IPS-18a (cell line): Measurements from ENCODE around the gene PSG4.
"Not testable (repeated sequence)": the region's sequence is repeated elsewhere in the genome, so short reads cannot be mapped to it uniquely, and the experiment has no call there.

ENCODE experiments used
- H3K27ac ChIP-seq: one replicate; pipeline ENCODE4 v1.5.1; 2013; ENCODE audit warnings: low read length
- H3K27me3 ChIP-seq: one replicate; pipeline ENCODE4 v1.6.1; 2013; ENCODE audit warnings: mild to moderate bottlenecking, low read length; ENCODE audit not compliant: control insufficient read depth, insufficient read depth
- H3K36me3 ChIP-seq: one replicate; pipeline ENCODE4 v1.6.1; 2013; ENCODE audit warnings: low read depth, low read length; ENCODE audit not compliant: control insufficient read depth
- H3K4me1 ChIP-seq: one replicate; pipeline ENCODE4 v1.6.1; 2013; ENCODE audit warnings: low read depth, low read length; ENCODE audit not compliant: control insufficient read depth
- H3K4me3 ChIP-seq: one replicate; pipeline ENCODE4 v1.5.1; 2013; ENCODE audit warnings: low read length
- H3K9ac ChIP-seq: one replicate; pipeline ENCODE4 v1.6.1; 2013; ENCODE audit warnings: mild to moderate bottlenecking, low read length, moderate library complexity
- H3K9me3 ChIP-seq: one replicate; pipeline ENCODE4 v1.6.1; 2013; ENCODE audit warnings: low read depth, low read length; ENCODE audit not compliant: control insufficient read depth

The PSG4 gene

DNA sequence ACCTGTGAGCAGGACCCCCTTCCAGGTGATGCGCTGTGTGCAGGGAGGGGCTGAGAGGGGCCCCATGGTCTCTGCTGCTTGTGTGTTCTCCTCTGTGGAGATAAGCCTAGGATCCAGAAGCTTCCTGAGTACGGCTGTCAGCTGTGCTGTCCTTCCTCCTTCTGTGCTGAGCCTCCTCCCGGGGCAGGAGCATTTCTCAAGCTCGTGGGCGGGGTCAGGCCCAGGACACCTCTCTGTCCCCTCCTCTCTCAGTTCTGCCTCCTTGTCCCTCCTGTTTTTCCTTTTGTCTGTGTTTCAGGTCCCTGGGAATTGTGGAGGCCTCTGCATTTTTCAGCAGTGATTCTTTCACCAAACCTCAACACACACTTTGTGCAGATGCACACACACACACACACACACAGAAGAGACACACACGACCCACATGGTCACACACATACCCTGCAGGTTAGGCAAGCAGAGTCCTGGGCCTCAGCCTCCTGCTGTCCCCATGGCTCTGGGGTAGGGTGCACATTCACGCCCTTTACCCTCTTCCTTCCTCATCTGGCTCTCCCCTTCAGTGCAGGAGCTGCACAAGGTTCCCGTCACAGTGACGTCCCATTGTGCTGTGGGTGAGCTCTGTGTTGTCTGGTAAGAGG, at the start of gene PSG4:
Gene PSG4, minus strand, starts transcription at position 168 of the 635 bp plus-strand sequence. Its CDS starts 102 bp downstream, at position 66.
- not testable (repeated sequence) for H3K4me1 ChIP-seq, H3K4me3 ChIP-seq, H3K27me3 ChIP-seq, H3K9ac ChIP-seq, H3K27ac ChIP-seq, H3K36me3 ChIP-seq, H3K9me3 ChIP-seq

DNA sequence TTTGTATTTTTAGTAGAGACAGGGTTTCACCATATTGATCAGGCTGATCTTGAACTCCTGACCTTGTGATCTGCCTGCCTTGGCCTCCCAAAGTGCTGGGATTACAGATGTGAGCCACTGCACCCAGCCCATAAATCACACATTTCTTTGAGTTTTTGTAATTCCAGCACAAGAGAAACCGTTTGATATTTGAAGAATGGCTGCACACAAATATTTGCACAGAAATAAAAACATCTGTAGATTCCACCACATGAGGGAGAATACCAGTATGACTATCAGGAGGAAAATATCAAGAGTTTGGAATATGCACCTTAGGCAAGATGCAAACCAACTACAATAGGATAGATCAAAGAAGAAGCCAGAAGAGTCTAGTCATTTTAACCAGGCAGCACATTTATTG, 46.0 kb upstream of the PSG4 start:
- H3K36me3 ChIP-seq, H3K9me3 ChIP-seq, H3K27ac ChIP-seq, H3K27me3 ChIP-seq, H3K4me3 ChIP-seq, H3K4me1 ChIP-seq, H3K9ac ChIP-seq: not testable (repeated sequence)

DNA sequence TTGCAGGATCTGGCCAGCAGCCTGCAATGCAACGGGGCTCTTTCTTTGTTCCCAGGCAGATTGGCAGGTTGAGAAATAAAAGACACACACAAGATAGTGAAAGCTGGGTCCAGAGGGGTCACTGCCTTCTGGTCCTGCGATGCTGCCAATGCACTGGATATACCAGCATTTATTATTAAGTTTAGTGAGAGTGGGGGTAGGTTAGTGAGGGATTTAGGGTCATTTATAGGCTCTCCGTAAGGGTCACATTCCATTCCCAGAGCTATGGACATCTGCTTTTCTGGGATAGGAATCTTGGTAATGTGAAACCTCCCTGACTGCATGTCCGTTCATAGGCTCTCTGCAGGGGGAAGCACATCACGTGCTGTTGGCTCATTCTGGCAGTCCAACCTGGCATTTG, 44.9 kb upstream of the PSG4 start:
- not testable (repeated sequence) for H3K9ac ChIP-seq, H3K4me1 ChIP-seq, H3K27me3 ChIP-seq, H3K27ac ChIP-seq, H3K4me3 ChIP-seq, H3K36me3 ChIP-seq, H3K9me3 ChIP-seq

DNA sequence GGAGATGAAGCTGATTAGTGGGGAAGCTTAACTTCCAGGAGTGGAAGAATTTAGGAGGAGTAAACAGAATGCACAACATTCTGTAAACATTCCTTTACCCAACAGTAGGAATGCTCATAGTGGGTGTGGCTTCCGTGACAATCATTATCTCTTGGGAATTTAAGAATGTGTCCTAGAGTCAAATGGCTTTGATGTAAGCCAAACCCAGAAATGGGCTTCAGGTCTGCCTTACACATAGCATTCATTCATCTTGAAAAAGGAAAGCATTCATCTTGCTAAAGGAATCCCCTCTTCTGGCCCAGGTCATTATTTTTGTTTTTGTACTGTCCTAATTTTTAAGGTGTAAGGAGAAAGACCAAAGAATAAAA, 43.2 kb upstream of the PSG4 start:
- not testable (repeated sequence) for H3K9me3 ChIP-seq, H3K9ac ChIP-seq, H3K36me3 ChIP-seq, H3K27me3 ChIP-seq, H3K4me1 ChIP-seq, H3K27ac ChIP-seq, H3K4me3 ChIP-seq

DNA sequence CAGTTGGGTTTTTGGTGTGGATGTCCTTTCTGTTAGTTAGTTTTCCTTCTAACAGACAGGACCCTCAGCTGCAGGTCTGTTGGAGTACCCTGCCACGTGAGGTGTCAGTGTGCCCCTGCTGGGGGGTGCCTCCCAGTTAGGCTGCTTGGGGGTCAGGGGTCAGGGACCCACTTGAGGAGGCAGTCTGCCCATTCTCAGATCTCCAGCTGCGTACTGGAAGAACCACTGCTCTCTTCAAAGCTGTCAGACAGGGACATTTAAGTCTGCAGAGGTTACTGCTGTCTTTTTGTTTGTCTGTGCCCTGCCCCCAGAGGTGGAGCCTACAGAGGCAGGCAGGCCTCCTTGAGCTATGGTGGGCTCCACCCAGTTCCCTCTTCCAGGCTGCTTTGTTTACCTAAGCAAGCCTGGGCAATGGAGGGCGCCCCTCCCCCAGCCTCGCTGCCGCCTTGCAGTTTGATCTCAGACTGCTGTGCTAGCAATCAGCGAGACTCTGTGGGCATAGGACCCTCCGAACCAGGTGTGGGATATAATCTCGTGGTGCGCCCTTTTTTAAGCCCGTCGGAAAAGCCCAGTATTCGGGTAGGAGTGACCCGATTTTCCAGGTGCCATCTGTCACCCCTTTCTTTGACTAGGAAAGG, 41.9 kb upstream of the PSG4 start:
- not testable (repeated sequence) for H3K4me1 ChIP-seq, H3K9me3 ChIP-seq, H3K27ac ChIP-seq, H3K4me3 ChIP-seq, H3K27me3 ChIP-seq, H3K9ac ChIP-seq, H3K36me3 ChIP-seq

DNA sequence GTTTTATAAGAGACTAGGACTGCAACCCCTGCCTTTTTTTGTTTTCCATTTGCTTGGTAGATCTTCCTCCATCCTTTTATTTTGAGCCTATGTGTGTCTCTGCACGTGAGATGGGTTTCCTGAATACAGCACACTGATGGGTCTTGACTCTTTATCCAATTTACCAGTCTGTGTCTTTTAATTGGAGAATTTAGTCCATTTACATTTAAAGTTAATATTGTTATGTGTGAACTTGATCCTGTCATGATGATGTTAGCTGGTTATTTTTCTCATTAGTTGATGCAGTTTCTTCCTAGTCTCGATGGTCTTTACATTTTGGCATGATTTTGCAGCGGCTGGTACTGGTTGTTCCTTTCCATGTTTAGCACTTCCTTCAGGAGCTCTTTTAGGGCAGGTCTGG, 40.4 kb upstream of the PSG4 start:
- H3K27me3 ChIP-seq, H3K9me3 ChIP-seq, H3K36me3 ChIP-seq, H3K9ac ChIP-seq, H3K27ac ChIP-seq, H3K4me1 ChIP-seq, H3K4me3 ChIP-seq: not testable (repeated sequence)

DNA sequence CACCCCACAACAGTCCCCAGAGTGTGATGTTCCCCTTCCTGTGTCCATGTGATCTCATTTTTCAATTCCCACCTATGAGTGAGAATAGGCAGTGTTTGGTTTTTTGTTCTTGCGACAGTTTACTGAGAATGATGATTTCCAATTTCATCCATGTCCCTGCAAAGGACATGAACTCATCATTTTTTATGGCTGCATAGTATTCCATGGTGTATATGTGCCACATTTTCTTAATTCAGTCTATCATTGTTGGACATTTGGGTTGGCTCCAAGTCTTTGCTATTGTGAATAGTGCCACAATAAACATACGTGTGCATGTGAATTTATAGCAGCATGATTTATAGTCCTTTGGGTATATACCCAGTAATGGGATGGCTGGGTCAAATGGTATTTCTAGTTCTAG, 36.8 kb upstream of the PSG4 start:
- H3K9ac ChIP-seq, H3K36me3 ChIP-seq, H3K9me3 ChIP-seq, H3K4me1 ChIP-seq, H3K27me3 ChIP-seq, H3K4me3 ChIP-seq, H3K27ac ChIP-seq: not testable (repeated sequence)

DNA sequence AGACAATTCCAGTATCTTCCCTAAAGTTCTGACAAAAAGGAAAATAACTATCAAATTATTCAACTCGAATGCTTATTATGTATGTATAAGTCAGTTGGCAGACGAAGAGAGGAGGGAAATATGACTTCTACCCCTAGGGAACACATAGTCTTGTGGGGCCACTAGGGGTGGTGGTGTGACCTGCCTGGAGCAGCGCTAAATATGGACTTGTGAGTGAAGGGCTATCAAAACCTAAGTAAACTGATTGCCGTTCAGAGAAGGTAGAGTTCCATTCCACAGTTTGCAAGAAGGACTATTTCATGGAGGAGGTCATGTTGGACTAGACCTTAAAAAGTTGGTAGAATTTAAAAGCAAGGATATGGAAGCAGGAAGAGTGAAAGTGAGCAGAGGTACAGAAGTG, 32.8 kb upstream of the PSG4 start:
- H3K36me3 ChIP-seq, H3K4me3 ChIP-seq, H3K4me1 ChIP-seq, H3K9me3 ChIP-seq, H3K27ac ChIP-seq, H3K9ac ChIP-seq, H3K27me3 ChIP-seq: not testable (repeated sequence)

DNA sequence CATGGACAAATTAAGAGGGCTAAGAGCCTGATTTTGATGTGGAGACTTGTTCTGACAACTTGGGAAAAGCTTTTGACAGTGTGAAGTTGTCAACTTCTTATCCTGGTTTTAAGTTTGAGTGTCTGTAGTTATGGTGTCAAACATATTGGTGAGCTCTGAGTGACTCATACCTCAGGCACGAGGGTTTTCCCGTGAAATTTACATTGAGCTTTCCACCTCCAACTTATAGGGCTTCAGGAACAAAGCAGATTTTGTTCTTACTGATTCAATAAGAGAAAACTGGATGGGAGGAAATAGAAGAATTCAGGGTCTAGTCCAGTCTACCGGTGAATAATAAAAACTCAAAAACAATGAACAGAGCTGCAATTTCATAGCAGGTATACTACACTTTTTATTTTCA, 30.2 kb upstream of the PSG4 start:
- H3K9ac ChIP-seq, H3K27ac ChIP-seq, H3K27me3 ChIP-seq, H3K9me3 ChIP-seq, H3K4me1 ChIP-seq, H3K4me3 ChIP-seq, H3K36me3 ChIP-seq: not testable (repeated sequence)

DNA sequence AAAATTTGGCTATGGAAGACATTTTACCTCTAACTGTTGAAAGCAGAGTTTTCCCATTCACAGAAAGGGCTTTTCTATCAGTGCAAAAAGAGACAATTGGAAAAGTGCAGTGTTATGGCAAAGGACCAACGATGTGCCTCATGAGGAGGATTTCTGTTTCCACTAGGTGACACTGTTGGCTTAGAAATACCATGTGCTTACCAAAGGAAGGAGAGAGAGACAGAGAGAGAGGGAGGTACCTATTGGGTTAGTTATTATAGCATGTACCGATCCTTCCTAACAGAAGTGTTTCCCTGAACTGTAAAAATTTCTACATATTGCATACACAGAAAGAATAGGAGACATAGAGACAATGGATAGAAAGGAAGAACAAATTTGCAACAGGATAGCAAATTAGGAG, 23.9 kb upstream of the PSG4 start:
- peaks cover 29% of the 10 kb centered on the region for H3K9me3 ChIP-seq

DNA sequence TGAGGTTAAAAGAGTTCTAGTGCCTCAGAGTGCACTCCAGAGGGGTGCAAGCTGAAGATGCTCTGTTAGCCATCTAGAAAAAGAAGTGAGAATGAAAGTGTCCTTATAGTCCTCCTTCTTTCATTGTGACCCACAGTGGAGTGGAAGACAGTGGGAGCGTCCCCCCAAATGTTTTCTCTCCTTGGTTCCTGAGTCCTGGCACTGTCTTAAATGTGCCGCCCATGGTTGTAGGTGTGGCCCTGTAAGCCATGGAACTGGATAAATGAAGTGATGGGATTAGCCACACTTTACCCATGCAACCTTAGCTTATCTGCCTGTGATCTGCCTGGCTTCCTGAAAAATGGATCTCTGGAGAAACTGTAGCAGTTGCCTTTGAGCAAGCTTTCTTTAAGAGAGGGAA, 23.3 kb upstream of the PSG4 start:
- not testable (repeated sequence) for H3K27ac ChIP-seq, H3K4me3 ChIP-seq, H3K9ac ChIP-seq, H3K4me1 ChIP-seq, H3K27me3 ChIP-seq, H3K36me3 ChIP-seq
- peaks cover 29% of the 10 kb centered on the region for H3K9me3 ChIP-seq

More for the DNA sequence above, 23.9 kb upstream of the PSG4 start:
- H3K4me3 ChIP-seq: no peak overlapping the region
- no peaks in the 10 kb centered on the region for H3K27me3 ChIP-seq
- H3K9ac ChIP-seq: no peak overlapping the region
- H3K27ac ChIP-seq: no peak overlapping the region
- no peaks in the 10 kb centered on the region for H3K4me1 ChIP-seq
- H3K36me3 ChIP-seq: no peaks in the 10 kb centered on the region

DNA sequence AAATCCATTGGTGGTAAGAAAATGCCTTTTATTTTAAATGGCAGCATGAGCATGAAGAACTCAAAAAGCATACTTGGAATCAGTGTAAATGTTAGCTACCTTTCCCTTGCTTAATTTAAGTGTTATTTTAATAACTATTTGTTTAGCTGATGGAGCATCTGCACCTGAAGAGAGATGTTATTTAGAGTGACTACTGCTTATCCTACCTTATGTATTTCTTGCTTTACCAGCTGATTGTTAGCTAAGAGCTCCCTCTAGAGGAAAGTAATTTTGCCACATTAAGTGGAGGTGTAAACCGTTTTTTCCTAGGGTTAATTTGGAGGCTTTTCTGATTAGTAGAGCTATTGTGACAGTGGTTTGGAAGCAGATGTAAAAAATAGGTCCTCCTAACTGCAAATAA, 21.5 kb upstream of the PSG4 start:
- not testable (repeated sequence) for H3K36me3 ChIP-seq, H3K27ac ChIP-seq, H3K4me3 ChIP-seq, H3K4me1 ChIP-seq, H3K9ac ChIP-seq, H3K27me3 ChIP-seq
- peaks cover 33% of the 10 kb centered on the region for H3K9me3 ChIP-seq
